ENCODE results near the gene NELL2. TPM values are rescaled to one million over a fixed set of nuclear protein-coding genes. Genes with fewer than 3 reads are reported as not detected.
A peak's percentile ranks its signal among the peaks of the same experiment; 100 is the strongest.

The NELL2 gene
- total RNA-seq, 2 experiments from 2014 or later = 0.95 to 1.8 TPM

DNA sequence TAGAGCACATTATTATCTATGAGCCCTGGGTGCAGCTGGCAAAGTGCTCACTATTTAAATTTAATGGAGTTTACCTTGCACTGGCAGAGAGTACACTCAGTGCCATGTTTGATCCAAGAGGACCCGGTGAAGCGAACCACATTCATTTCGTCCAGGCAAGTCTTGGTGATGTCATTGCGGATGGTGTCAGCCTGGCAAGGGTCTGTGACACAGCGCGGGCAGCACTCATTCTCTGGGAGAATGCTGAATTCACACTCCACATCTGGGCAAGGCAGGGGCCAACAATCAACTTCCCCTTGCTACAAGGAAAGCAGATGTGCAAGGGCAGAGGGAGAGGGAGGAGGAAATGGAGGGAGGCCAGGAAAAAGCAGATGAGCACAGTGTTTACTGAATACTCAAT is 356.2 kb downstream of the NELL2 start:
- no peaks in the 10 kb centered on the region for H3K79me2 ChIP-seq (ENCODE audit: insufficient read depth, low read depth, low read length)
- POLR2A ChIA-PET = interaction anchor here (0.7 to 0.9 kb wide), 2 partner anchors 42 to 270 kb away, joined by 3 to 5 read pairs; no protein-coding TSS in a partner anchor
- DNase-seq (ENCODE audit: low spot score) = no peak
- no peak overlapping the region for H3K4me3 ChIP-seq (ENCODE audit: low read depth, low read length, poor library complexity, severe bottlenecking)
- no peak overlapping the region for H2AFZ ChIP-seq (ENCODE audit: low read length)
- no peak overlapping the region for H3K4me2 ChIP-seq (ENCODE audit: low read length)
- CTCF ChIA-PET (ENCODE audit: unreplicated experiment) = interaction anchor here (0.6 kb wide), 1 partner anchor 760 kb away, joined by 3 read pairs; no protein-coding TSS in a partner anchor
- H3K9me3 ChIP-seq (ENCODE audit: low read length) = no peaks in the 10 kb centered on the region
- H4K20me1 ChIP-seq (ENCODE audit: insufficient read depth, low read length) = no peaks in the 10 kb centered on the region
- H3K9me2 ChIP-seq (ENCODE audit: insufficient read depth, low read length) = no peaks in the 10 kb centered on the region
- no peak overlapping the region for H3K27ac ChIP-seq (ENCODE audit: low read depth, low read length, poor library complexity, severe bottlenecking)
- H3K36me3 ChIP-seq (ENCODE audit: insufficient read depth, low read length) = no peaks in the 10 kb centered on the region
- TF ChIP-seq, protein P1, sequence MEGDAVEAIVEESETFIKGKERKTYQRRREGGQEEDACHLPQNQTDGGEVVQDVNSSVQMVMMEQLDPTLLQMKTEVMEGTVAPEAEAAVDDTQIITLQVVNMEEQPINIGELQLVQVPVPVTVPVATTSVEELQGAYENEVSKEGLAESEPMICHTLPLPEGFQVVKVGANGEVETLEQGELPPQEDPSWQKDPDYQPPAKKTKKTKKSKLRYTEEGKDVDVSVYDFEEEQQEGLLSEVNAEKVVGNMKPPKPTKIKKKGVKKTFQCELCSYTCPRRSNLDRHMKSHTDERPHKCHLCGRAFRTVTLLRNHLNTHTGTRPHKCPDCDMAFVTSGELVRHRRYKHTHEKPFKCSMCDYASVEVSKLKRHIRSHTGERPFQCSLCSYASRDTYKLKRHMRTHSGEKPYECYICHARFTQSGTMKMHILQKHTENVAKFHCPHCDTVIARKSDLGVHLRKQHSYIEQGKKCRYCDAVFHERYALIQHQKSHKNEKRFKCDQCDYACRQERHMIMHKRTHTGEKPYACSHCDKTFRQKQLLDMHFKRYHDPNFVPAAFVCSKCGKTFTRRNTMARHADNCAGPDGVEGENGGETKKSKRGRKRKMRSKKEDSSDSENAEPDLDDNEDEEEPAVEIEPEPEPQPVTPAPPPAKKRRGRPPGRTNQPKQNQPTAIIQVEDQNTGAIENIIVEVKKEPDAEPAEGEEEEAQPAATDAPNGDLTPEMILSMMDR (conservative IDR thresholded peaks at IDR 0.05; ENCODE audit: low read length) = no peak
- no peak for TF ChIP-seq EZH2phosphoT487 (IDR thresholded peaks at IDR 0.05; ENCODE audit: borderline replicate concordance, low read depth, low read length)
- no peaks in the 10 kb centered on the region for H3K4me1 ChIP-seq (ENCODE audit: insufficient read depth, low read length, poor library complexity, severe bottlenecking)
- intact Hi-C loops (cut with micrococcal nuclease; ENCODE audit: unreplicated experiment) = no loop called here
- BruUV-seq (replicated peaks) = no TSS peak

DNA sequence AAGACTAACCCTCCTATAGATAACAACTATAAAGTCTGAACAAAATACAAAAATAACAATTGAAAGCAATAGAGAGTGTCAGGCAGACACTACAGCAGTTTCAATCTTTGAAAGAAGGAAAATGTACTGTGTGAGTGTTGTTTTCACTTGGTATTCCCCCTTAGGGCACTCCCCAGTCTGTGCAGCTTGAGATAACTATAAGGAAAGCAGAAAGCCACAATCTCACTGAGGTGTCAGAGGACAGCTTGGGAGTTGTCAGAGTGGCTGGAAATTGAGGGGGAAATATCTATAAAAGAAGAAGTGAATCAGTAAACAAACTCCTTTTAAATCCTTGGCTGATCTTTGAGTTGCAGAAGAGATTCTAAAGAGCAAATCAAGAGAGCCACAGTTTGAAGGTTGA is 364.8 kb downstream of the NELL2 start:
- no peak for TF ChIP-seq EZH2phosphoT487 (IDR thresholded peaks at IDR 0.05; ENCODE audit: borderline replicate concordance, low read depth, low read length)
- TF ChIP-seq, protein P1 (conservative IDR thresholded peaks at IDR 0.05; ENCODE audit: low read length) = no peak
- intact Hi-C loops (cut with micrococcal nuclease; ENCODE audit: unreplicated experiment) = no loop called here
- no peaks in the 10 kb centered on the region for H3K9me2 ChIP-seq (ENCODE audit: insufficient read depth, low read length)

DNA sequence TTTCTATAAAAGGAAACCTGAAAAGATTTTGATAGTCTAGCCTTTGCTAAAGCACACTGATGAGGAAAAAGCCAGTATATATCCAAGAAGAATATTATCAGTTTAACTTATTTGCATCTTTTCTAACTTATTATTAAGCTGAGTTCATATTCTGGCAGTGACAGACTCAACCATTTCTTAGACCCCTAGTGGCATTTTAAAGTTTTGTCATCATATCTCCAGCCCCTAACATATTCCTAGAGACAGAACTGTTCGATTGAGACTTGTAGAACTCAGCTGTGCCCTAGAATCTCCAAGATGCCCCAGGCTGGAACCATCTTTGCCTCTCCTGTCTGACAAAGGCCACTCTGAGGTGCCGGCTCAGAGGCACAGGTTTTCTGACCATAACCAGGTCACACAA is 365.6 kb downstream of the NELL2 start:
- H3K36me3 ChIP-seq (ENCODE audit: insufficient read depth, low read length) = no peaks in the 10 kb centered on the region
- no peaks in the 10 kb centered on the region for H3K9me3 ChIP-seq (ENCODE audit: low read length)
- CTCF ChIA-PET (ENCODE audit: unreplicated experiment) = no interaction called here
- H3K79me2 ChIP-seq (ENCODE audit: insufficient read depth, low read depth, low read length) = no peaks in the 10 kb centered on the region
- no peak overlapping the region for H3K4me3 ChIP-seq (ENCODE audit: low read depth, low read length, poor library complexity, severe bottlenecking)
- no peaks in the 10 kb centered on the region for H3K4me1 ChIP-seq (ENCODE audit: insufficient read depth, low read length, poor library complexity, severe bottlenecking)
- POLR2A ChIA-PET = interaction anchor here (0.6 to 1.6 kb wide), 3 partner anchors 9 to 335 kb away, joined by 3 to 7 read pairs (median 3); no protein-coding TSS in a partner anchor
- DNase-seq (ENCODE audit: low spot score) = no peak
- no TSS peak for BruUV-seq (replicated peaks)
- H2AFZ ChIP-seq (ENCODE audit: low read length) = no peak overlapping the region
- H4K20me1 ChIP-seq (ENCODE audit: insufficient read depth, low read length) = no peaks in the 10 kb centered on the region
- H3K9me2 ChIP-seq (ENCODE audit: insufficient read depth, low read length) = no peaks in the 10 kb centered on the region
- intact Hi-C loops (cut with micrococcal nuclease; ENCODE audit: unreplicated experiment) = no loop called here
- no peak overlapping the region for H3K4me2 ChIP-seq (ENCODE audit: low read length)
- no peak for TF ChIP-seq EZH2phosphoT487 (IDR thresholded peaks at IDR 0.05; ENCODE audit: borderline replicate concordance, low read depth, low read length)
- TF ChIP-seq, protein P1 (conservative IDR thresholded peaks at IDR 0.05; ENCODE audit: low read length) = peak; percentile 40
- no peak overlapping the region for H3K27ac ChIP-seq (ENCODE audit: low read depth, low read length, poor library complexity, severe bottlenecking)

More for the DNA sequence above, 364.8 kb downstream of the NELL2 start:
- Histone ChIP-seq H3K4me1 (ENCODE audit: insufficient read depth, low read length, poor library complexity, severe bottlenecking) (no peaks in the 10 kb centered on the region), H2AFZ (ENCODE audit: low read length) (no peak overlapping the region), H3K4me2 (ENCODE audit: low read length) (no peak overlapping the region), H3K79me2 (ENCODE audit: insufficient read depth, low read depth, low read length) (no peaks in the 10 kb centered on the region), H3K9me3 (ENCODE audit: low read length) (no peaks in the 10 kb centered on the region), H3K27ac (ENCODE audit: low read depth, low read length, poor library complexity, severe bottlenecking) (no peak overlapping the region), H4K20me1 (ENCODE audit: insufficient read depth, low read length) (no peaks in the 10 kb centered on the region), H3K4me3 (ENCODE audit: low read depth, low read length, poor library complexity, severe bottlenecking) (no peak overlapping the region), H3K36me3 (ENCODE audit: insufficient read depth, low read length) (no peaks in the 10 kb centered on the region)
- no TSS peak for BruUV-seq (replicated peaks)
- POLR2A ChIA-PET = interaction anchor here (0.8 to 1.6 kb wide), 2 partner anchors 26 to 218 kb away, joined by 3 to 7 read pairs; no protein-coding TSS in a partner anchor
- CTCF ChIA-PET (ENCODE audit: unreplicated experiment) = no interaction called here
- no peak for DNase-seq (ENCODE audit: low spot score)

Data from OCI-LY7 (cell line).